Measurements from ENCODE around the gene UBAC1.

GRCh38 chr9:135883410-135884089, 77.6 kb downstream of the UBAC1 start:
- no peak for TF ChIP-seq POLR2AphosphoS5 (IDR thresholded peaks at IDR 0.05; ENCODE audit: low read depth, low read length)
- no peak for TF ChIP-seq TAF1 (IDR thresholded peaks at IDR 0.05; ENCODE audit: borderline replicate concordance, low read depth, low read length)

All from GM12892 (cell line).